ENCODE data around the gene HSP90AB1. TPM values are rescaled to one million over a fixed set of nuclear protein-coding genes. Genes with fewer than 3 reads are reported as not detected.

Gene HSP90AB1
- total RNA-seq, 4 donors from 2014 or later, result 356 to 729 (median 499) TPM

GRCh38 chr6:44286285-44286565, 39.3 kb downstream of the HSP90AB1 start:
- 78% methylated on average over 5 of the region's 12 CpGs for WGBS
- Histone ChIP-seq H3K36me3 (no peaks in the 10 kb centered on the region), H3K4me1 (no peaks in the 10 kb centered on the region), H3K9me3 (no peaks in the 10 kb centered on the region), H3K4me3 (no peak overlapping the region), H3K27me3 (peaks cover 0 to 81% (median 7%) of the 10 kb centered on the region in 4 donors), H3K27ac (replicated peaks in 1 of 4) (no peak overlapping the region)
- intact Hi-C loops (cut with DNase I), result no loop called here
- no peak for DNase-seq (ENCODE audit: extremely low spot score)
- TF ChIP-seq POLR2AphosphoS5 (IDR thresholded peaks at IDR 0.05) (no peak), EP300 (IDR thresholded peaks at IDR 0.05) (no peak), POLR2A (IDR thresholded peaks at IDR 0.05; ENCODE audit: low read depth) (no peak)
- TF ChIP-seq, protein P1, sequence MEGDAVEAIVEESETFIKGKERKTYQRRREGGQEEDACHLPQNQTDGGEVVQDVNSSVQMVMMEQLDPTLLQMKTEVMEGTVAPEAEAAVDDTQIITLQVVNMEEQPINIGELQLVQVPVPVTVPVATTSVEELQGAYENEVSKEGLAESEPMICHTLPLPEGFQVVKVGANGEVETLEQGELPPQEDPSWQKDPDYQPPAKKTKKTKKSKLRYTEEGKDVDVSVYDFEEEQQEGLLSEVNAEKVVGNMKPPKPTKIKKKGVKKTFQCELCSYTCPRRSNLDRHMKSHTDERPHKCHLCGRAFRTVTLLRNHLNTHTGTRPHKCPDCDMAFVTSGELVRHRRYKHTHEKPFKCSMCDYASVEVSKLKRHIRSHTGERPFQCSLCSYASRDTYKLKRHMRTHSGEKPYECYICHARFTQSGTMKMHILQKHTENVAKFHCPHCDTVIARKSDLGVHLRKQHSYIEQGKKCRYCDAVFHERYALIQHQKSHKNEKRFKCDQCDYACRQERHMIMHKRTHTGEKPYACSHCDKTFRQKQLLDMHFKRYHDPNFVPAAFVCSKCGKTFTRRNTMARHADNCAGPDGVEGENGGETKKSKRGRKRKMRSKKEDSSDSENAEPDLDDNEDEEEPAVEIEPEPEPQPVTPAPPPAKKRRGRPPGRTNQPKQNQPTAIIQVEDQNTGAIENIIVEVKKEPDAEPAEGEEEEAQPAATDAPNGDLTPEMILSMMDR (IDR thresholded peaks at IDR 0.05), result no peak

GRCh38 chr6:44286747-44287146, 39.8 kb downstream of the HSP90AB1 start:
- 37% methylated on average over 2 of the region's 2 CpGs for WGBS
- H3K36me3 ChIP-seq, result no peaks in the 10 kb centered on the region
- no peak overlapping the region for H3K4me3 ChIP-seq
- H3K4me1 ChIP-seq, result no peaks in the 10 kb centered on the region
- no peaks in the 10 kb centered on the region for H3K9me3 ChIP-seq
- intact Hi-C loops (cut with DNase I), result no loop called here
- no peak for TF ChIP-seq EP300 (IDR thresholded peaks at IDR 0.05)
- no peak for TF ChIP-seq POLR2AphosphoS5 (IDR thresholded peaks at IDR 0.05)
- TF ChIP-seq, protein P1 (IDR thresholded peaks at IDR 0.05), result no peak
- no peak for TF ChIP-seq POLR2A (IDR thresholded peaks at IDR 0.05; ENCODE audit: low read depth)
- H3K27ac ChIP-seq (replicated peaks in 1 of 4), result no peak overlapping the region
- H3K27me3 ChIP-seq, result peaks cover 0 to 86% (median 8%) of the 10 kb centered on the region in 4 donors
- DNase-seq (ENCODE audit: extremely low spot score), result no peak

DNA sequence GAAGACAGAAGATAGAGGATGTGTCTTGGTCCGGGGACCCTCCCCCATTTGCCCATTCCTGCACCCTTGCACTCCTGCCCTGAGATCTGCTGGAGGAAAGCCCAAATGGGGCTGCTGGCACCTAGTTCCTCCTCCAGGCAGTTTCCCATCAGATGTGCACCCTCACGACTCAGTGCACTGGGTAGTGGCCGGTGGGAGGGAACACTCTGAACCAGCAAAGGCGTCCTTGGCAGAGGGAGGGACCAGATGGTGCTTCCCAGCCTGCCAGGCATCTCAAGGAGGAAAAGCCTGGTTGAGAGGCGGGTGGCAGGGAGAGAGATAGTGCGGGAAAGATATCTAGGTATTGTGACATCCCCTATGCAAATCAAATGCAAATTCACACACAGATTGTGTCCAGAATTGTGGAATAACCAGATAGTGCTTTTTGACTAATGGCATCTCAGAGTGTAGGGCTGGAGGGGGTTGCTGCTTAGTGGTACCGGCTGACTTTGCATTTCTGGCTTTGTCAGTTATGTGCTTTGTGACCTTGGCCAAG, 42.9 kb downstream of the HSP90AB1 start:
- intact Hi-C loops (cut with DNase I), result no loop called here
- 58% methylated on average over 7 of the region's 7 CpGs for WGBS
- no peaks in the 10 kb centered on the region for H3K4me1 ChIP-seq
- H3K27me3 ChIP-seq, result peaks cover 0 to 98% (median 15%) of the 10 kb centered on the region in 4 donors
- no peaks in the 10 kb centered on the region for H3K9me3 ChIP-seq
- no peaks in the 10 kb centered on the region for H3K36me3 ChIP-seq
- no peak overlapping the region for H3K27ac ChIP-seq (replicated peaks in 1 of 4)
- no peak overlapping the region for H3K4me3 ChIP-seq
- no peak for TF ChIP-seq EP300 (IDR thresholded peaks at IDR 0.05)
- TF ChIP-seq, protein P1 (IDR thresholded peaks at IDR 0.05), result no peak
- TF ChIP-seq POLR2A (IDR thresholded peaks at IDR 0.05; ENCODE audit: low read depth), result no peak
- TF ChIP-seq POLR2AphosphoS5 (IDR thresholded peaks at IDR 0.05), result no peak
- no peak for DNase-seq (ENCODE audit: extremely low spot score)

DNA sequence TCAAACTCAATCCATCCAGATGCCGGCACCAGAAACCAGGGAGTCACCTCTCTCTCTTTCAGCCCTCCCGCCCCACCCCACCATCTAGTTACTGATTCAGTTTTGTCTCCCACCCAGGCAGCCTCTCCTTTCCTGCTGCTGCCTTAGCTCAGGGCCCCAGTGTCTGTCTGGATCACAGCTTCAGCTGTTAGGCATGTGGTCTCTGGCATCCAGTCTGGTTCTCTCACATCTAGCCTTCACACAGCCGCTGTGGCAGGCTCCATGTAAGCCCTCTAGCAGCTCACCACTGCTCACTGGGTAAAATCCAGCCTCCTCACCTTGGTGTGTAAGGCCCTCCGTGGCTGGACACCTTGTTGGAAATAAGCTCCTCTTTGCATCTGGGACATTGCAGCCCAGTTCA, 44.9 kb downstream of the HSP90AB1 start:
- no peaks in the 10 kb centered on the region for H3K9me3 ChIP-seq
- intact Hi-C loops (cut with DNase I), result no loop called here
- H3K27ac ChIP-seq (replicated peaks in 1 of 4), result no peak overlapping the region

More for the DNA sequence above, 44.9 kb downstream of the HSP90AB1 start:
- no peak for DNase-seq (ENCODE audit: extremely low spot score)
- no peak overlapping the region for H3K4me3 ChIP-seq
- TF ChIP-seq POLR2A (IDR thresholded peaks at IDR 0.05; ENCODE audit: low read depth) (no peak), POLR2AphosphoS5 (IDR thresholded peaks at IDR 0.05) (no peak), EP300 (IDR thresholded peaks at IDR 0.05) (no peak)
- TF ChIP-seq, protein P1 (IDR thresholded peaks at IDR 0.05), result no peak
- no peaks in the 10 kb centered on the region for H3K36me3 ChIP-seq
- H3K4me1 ChIP-seq, result peaks cover 2 to 4% (median 3%) of the 10 kb centered on the region in 4 donors
- peaks cover 0 to 98% (median 32%) of the 10 kb centered on the region in 4 donors for H3K27me3 ChIP-seq
- 76% methylated on average over 4 of the region's 4 CpGs for WGBS

All from esophagus muscularis mucosa (tissue), 4 donors.